ENCODE measurements around the gene CPEB3.
"Not testable (repeated sequence)": the region's sequence is repeated elsewhere in the genome, so short reads cannot be mapped to it uniquely, and the experiment has no call there.

The CPEB3 gene

DNA sequence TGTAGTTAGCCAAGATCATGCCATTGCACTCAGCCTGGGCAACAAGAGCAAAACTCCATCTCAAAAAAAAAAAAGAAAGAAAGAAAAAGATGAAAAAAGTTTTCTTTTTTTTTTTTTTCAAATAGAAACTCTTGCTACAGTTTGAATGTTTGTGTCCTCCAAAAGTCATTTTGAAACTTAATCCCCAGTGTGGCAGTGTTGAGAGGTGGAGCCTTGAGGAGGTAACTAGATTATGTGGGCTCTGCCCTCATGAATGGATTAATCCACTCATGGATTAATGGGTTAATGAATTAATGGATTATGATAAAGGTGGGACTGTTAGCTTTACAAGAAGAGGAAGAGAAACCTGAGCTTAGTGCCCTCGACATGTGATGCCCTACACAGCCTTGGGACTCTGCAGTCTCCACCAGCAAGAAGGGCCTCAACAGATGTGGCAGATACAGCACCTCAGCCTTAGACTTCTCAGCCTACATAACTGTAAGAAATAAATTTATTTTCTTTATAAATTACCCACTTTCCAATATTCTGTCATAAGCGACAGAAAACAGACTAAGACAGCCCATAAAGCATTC is 25.1 kb downstream of the CPEB3 start:
- DNase-seq: no peak

DNA sequence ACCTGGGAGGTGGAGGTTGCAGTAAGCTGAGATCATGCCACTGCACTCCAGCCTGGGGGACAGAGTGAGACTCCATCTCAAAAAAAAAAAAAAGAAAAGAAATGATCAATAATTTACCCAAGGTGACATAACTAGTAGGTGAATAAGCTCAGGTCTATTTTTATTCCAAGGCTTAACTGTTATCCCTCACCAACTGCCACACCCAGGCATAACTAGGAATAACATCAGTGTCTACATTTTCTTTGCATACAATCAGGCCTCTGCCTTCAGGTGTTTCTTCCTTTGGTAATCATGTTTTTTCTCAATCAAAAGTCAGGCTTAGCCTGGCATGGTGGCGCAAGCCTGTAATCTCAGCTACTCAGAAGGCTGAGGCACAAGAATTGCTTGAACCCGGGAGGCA is 26.6 kb downstream of the CPEB3 start:
- no peak for DNase-seq

DNA sequence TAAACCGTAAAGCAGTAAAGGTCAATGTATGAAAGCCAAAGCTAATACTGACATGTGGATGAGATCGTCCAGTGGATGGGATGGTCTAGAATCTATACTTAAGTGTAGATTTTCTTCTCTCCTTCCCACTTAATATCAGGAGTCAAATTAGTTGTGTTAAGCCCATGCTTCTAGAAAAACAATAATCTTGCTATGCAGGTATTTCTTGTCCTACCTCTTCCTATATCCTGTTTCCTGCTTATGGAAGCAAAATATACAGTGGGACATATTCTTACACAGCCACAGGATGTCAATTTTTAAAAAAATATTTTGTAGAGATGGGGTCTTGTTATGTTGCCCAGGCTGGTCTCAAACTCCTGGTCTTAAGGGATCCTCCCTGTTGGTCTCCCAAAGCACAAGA is 27.5 kb downstream of the CPEB3 start:
- no peak for DNase-seq

DNA sequence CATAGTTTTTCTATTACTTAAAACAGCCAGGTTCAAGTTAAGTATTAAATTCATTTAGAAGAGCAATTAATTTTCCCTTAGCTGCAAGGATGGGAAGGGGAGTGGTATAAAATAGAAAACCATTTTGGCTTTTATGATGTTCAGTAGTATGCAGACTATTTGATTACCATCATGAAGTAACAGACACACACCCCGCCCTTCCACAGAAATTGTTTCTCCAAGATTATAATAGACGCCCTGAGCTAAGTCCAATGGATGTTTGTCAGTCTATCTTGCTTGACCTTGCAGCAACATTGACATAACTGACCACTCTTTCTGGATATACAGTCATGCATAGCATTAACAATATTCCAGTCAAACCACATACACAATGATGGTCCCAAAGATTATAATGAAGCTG is 42.3 kb downstream of the CPEB3 start:
- DNase-seq: no peak

DNA sequence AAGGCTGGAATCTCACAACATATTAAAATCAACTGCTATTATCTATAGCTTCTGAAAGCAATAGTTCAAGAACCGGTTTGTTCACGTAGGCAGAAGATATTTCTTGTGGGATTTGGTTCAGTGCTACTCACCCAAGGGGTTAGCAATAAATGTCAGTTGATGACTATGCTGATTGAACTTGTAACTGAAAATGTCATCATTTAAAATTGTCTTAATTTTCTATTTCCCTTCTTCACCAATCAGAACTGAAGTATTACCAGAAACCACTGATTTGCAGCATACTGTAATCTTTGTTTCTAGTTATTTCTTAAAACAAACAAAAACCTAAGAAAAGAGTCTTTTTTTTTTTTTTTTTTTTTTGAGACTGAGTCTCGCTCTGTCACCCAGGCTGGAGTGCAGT is 46.1 kb downstream of the CPEB3 start:
- no peak for DNase-seq

DNA sequence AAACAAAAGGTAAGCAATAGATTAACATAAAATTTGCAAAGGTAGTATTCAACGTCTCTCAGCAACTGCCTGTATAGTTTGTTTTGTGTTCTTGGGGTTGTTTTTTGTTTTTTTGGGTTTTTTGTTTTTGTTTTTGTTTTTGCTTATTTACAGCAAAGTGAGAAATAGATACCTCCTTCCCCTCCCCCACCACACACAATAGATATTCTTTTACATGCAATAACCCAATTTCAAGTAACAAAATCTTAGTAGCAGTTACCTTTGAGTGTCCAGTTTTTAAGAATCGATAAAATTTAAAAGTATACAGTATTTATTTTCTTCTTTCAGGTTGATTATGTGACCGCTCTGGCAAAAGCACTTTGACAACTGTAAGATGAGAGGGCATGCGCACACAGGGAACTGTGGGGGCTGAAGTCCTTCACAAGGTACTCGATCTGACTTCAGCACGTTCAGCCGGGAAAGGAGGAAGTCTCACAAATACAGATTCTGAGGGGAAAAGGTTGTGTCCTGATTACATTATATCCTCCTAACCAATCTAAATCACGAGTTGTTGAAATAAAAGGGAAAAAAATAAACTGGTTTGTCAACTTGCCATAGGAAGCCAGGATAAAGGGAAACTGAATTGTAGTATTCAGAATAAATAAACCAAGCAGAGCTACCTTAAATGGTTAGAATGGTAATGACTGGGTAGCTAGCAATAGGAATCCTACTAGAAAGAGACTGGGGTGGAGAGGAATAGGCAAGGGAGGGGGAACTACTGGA is 47.8 kb downstream of the CPEB3 start:
- peak; percentile 53 for DNase-seq

DNA sequence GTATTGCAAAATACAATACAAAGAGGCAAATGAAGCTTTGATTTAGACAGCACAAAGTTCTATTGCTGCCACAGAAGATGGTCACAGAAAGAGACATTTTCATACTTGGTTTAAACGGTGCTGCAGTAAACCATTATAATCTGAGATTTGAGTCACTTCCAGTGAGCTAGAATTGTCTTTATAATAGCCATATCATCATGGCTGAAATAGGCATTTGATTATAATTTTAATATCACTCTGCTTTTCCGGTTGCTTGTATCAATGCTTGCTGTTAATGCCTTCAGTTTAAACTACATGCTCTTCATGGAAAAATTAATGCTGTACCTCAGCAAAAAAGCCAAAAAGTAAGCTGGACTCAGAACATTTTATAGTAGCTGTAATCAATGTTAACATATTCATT is 48.5 kb downstream of the CPEB3 start:
- no peak for DNase-seq

DNA sequence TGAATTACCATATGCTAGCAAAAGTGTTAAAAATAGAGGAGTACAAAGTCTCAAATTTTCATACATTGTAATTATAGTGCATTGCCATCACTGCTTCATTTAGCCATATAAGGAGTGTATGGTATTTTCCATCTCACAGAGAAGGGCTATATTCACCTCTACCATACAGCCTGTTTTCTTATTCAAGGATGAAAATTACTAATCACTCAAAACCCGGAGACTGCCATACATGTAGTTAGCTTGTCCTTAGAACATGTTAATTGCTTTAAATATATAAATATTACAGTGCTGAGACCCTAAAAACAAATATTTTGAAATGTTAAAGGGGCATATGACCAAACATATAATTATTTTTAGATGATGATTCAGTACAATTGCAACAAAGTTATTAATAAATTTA is 49.4 kb downstream of the CPEB3 start:
- no peak for DNase-seq

DNA sequence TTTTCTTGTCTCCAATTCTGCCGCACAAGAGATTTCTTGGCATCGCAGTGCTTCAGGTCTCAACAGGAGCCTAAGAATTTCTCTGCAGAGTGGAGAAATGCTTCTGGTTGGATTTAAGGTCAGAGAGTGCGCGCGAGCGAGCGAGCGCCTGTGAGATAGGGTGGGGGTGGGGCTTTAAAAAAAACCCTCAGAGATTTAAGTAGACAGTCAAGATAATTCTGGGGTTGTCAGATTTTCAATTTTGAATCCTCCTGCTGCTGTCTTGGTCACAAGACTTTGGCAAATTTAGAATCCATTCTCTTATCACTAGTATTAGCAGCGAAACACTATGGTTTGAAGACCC is 49.7 kb downstream of the CPEB3 start:
- no peak for DNase-seq

DNA sequence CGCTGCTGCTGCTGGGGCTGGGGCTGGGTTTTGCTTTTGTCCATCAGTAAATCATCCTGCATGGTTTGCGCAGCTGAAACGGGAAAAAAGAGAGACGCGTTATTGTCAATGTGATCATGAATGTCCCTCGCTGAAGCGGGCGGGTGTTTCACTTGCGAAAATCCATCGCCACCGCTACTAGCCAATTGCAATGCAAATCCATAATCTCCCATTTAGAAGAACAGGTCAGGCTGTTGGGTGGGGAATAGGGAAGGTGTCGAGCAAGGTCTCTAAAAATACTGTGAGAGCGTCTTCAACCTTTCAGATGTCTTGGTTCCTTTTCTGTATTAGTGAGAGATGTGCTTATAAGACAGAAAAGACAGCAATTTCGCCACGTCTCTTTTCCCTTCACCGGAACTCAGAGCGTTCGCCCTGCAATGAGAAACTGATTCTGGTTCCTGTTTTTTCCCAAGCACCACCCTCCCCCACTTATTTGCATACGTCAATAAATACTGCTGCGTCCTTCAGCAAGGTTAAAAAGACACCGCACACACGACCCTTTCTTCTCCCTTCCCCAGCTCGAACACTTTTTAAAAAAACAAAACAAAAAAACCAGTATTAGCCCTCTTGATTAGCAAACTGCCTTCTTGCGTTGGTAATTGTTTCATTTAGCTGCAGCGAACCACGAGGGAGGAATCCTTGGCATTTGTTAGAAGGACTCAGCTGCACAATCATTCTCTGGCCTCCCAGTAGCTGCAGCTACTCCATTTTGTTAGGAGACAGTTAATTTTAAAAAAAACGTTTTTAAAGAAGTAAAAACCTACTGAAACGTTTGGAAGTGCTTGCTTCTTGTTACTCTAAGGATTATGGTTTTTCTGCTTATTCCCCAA is 50.4 kb downstream of the CPEB3 start:
- DNase-seq: peak; percentile 41

DNA sequence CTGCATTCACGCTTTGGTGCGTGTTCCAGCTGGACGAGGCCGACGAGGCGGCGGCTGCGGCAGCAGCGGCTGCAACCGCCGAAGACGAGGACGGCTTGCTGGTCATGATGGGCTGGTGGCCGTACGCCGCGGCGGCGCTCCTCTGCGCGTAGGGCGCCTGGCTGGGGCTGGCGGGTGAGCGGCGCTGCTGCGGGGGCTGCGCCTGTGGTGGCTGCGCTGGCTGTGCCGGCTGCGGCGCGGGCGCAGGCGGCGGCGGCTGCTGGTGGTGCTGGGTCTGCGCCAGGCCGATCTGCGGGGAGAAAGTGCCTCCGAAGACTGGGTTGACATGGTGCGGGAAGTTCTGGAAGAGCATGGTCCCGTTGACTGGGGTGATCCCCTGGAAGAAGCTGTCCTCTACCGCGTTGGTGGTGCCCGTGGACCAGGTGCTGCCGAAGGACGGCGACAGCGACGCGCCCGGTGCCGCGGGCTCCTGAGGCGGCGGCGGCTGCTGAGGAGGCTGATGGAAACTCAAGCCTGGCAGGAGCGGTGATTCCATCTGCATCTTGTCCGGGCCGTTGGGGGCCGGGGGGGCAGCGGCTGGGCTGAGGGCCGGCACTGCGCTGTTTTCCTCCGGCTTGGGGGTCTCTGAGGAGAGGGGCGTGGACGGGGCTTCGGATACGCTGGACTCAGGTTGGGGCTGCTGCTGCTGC is 51.1 kb downstream of the CPEB3 start:
- peak; percentile 19 for DNase-seq

DNA sequence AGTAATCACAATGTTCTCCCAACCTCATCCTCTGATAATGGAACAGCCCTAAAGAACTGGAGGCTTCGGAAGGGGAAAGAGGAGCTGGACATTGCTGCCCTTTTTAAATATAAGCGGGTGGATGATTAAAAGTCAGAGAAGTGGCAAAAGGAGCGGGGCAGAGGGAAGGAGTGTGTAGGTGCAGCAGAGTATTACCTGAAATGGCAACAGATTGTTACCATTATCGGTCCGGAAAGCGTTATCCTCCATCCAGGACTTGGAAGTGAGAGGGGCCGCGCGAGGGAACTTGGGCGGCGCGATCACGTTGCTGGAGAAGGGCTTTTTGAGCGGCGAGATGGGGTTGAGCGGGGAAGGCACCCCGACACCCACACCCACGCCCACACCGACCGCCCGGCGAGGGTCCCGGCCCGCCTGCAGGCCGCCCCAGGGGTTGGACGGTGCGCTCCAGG is 51.7 kb downstream of the CPEB3 start:
- no peak for DNase-seq

DNA sequence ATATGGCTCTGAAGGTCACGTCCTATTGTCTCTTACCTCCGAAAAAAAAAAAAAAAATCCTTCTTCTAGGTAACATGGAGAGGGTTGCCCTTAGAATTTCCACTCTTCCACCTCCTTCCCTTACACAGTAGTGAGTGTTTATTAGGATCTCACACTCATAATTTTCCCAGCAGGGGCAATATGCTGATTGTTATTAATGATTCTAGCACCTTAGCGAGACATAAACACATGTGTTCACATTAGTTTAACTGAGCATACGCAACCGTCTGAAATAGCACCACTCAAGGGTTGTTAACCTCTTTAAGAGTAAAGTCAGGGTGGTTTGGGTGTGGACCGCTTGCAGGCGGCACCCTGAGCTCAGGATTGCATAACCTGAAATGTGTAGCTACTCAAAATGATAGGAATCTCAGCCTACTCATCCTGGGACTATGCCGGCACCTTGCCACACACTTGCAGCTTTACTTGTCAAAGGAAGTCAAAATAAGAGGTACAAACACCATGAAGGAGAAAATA is 52.2 kb downstream of the CPEB3 start:
- no peak for DNase-seq

DNA sequence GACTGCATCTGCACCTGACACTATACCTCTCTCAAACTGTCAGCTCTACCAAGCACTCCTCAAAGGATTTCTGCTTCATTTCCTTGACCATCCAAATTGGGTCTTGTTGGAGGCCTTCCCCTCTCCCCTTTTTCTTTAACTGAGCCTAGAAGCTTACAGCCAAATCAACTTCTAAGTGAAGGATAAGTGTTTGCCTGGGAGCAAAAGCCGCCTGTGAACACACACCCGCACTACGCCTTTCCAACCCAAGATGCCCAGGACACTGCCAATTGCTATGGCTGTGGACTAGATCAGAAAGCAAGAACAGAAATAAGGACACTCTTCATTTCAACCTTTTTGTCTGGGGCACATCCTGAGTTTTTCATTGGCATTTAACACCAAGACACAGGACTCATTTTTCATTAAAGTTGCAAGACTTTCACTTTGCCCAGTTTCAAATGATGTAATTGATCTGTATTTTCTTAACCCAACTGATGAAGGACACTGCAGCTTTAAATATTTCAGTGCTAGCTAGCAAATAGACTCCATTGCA is 52.8 kb downstream of the CPEB3 start:
- DNase-seq: no peak

DNA sequence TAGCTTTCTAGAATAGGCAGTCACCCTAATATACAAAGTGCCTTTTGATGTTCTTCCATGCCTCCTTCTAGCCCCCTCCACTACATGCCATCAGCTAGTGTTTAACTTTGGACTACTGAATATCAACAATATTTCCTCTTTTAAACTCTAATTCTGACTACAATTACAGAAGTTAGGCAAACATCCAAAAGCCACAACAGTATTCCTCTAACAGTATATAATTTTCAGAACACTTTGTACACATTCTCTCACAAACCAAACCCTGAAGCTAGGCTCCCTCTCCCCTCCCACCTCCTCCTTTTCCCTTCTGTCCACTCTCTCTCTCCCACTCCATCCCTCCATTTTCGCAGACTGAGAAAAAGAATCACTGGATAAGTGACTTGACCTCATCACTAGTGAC is 59.7 kb downstream of the CPEB3 start:
- DNase-seq: no peak

DNA sequence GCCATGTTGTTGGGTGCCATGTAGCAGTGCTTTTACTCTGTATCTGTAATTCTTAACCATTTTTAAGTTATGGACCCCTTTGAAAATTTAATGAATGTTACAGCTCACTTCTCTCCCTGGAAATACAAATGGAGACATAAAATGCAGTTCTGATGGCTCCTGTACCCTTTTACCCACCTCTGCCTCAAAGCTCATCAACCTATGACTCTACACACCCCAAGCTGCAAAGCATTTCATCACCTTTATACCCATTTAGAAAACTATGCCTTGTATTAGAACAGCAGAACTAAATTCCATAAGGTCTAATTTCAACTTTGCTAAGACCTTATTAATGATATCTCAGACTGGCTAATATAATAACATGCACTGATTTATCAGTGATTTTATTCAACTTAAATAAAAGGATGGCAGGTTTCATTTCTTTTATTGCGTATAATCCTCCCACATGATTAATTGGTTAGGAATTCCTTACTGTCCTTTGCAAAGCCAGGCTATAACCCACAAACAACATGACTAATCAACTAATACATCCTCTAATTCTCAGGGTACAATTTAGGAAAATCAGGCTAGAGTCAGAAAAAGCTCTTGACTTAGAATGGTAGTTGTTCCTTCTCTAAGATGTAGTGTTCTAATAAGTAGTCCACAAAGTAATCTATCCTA is 68.1 kb downstream of the CPEB3 start:
- DNase-seq: no peak

DNA sequence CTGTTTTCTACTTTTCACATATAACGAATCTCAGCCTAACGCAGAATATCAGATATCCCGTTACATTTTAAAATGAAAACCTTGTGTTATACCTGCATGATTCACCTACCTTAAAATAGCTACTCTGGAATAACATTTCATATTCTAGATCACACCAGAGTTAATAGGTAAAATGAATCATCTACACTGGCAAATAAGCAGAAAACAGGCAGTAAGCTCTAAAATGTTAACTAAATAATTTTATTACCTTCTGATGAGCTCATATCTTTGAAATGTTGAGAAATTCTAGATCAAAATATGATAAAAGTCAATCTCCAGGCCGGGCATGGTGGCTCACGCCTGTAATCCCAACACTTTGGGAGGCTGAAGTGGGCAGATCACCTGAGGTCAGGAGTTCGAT is 71.3 kb downstream of the CPEB3 start:
- no peak for DNase-seq

DNA sequence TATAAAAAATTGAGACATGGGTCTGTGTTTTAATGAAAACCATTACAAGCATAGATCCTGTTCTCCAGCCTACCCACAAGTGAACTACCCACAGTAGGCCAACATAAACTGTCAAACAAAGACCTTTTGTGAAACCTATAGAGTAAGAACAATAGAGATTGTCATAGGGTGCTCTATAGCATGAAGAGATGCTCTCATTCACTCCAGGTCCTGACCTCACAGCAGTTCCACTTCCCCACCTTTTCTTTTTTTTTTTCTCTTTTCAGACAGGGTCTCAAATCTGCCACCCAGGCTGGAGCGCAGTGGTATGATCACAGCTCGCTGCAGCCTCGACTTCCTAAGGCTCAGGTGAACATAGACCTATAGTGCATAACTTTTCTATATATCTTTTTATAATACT is 72.3 kb downstream of the CPEB3 start:
- no peak for DNase-seq

DNA sequence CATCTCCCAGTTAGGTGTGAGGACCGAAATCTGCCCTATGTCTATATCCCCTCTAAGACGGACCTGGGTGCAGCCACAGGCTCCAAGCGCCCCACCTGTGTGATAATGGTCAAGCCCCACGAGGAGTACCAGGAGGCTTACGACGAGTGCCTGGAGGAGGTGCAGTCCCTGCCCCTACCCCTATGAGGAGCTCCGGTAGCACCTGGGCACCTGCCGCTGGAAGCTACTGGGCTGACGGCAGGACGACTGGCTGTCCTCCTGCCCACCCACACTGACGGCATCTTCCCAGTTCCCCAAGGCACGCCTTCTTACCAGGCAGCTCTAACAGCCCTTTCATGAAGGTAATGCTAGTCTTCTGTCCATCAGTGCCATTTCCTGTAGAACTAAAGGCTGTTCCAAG is 74.3 kb downstream of the CPEB3 start:
- DNase-seq: not testable (repeated sequence)

DNA sequence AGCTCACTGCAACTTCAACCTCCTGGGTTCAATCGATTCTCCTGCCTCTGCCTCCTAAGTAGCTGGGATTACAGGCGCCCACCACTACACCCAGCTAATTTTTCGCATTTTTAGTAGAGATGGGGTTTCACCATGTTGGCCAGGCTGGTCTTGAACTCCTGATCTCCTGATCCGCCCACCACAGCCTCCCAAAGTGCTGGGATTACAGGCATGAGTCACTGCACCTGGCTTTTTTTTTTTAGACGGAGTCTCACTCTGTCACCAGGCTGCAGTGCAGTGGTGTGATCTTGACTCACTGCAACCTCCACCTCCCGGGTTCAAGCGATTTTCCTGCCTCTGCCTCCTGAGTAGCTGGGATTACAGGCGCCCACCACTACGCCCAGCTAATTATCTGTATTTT is 75.7 kb downstream of the CPEB3 start:
- not testable (repeated sequence) for DNase-seq

DNA sequence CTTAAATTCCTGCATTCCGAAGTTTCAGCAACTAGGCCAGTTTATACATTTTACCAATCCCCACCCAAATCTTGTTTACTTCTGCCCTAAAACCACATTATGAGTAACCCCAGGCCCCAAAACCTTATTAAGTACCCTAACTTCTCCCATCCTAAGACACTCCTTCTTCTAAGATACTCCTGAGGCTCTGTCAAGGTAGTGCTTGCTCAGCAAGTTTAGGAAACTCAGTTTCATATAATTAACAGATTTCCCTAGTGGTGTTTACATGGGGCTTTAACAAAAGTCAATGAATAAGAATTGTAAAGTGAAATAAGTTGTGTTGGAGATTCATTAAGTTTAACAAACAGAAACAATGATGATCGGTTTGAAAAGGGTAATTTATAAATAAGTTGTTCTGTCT is 77.8 kb downstream of the CPEB3 start:
- no peak for DNase-seq

DNA sequence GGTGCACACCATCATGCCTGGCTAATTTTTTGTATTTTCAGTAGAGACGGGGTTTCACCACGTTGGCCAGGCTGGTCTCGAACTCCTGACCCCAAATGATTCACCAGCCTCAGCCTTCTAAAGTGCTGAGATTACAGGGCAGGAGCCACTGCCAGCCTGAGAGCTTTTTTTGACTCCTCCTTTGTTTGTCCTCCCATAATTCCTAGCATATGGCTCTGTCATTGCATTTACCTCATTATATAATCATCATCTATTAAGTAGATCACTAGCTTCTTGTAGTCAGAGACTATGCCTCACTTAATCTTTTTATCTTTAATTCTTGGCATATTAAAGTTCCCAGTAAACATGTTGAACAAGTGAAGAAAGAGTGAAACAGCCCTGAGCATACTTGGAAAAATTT is 82.1 kb downstream of the CPEB3 start:
- DNase-seq: no peak

Data from CD4-positive, alpha-beta T cell treated with Interferon gamma for 1 hour (primary cell).